ENCODE results near the gene POC1B. TPM values are rescaled to one million over a fixed set of nuclear protein-coding genes. Genes with fewer than 3 reads are reported as not detected.

POC1B gene
- total RNA-seq, 1 donor from 2014 or later: 40.3 TPM

DNA sequence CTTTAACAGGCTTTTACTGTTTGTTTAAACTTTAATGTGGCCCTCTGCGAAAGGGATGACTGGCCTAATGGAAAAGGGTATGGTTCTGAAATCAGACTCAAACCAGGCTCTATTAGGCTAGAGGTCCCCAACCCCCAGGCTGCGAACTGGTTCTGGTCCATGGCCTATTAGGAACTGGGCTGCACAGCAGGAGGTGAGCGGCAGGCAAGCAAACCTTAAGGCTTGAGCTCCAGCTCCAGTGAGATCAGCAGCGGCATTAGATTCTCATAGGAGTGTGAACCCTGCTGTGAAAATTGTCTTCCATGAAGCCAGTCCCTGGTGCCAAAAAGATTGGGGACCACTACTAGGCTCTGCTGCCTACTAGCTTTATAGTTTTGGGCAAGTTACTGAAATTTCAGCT lies 12.3 kb downstream of the POC1B start:
- no peak overlapping the region for H3K4me3 Mint-ChIP-seq
- no peak overlapping the region for H3K27ac ChIP-seq
- no peaks in the 10 kb centered on the region for H3K9me3 Mint-ChIP-seq
- H3K9me3 ChIP-seq (ENCODE audit: low read depth): no peaks in the 10 kb centered on the region
- peaks cover 4% of the 10 kb centered on the region for H3K4me1 ChIP-seq
- no peak for DNase-seq (ENCODE audit: low spot score)
- no peaks in the 10 kb centered on the region for H3K4me1 Mint-ChIP-seq
- H3K27ac Mint-ChIP-seq: no peak overlapping the region
- no peak overlapping the region for H3K4me3 ChIP-seq
- H3K27me3 ChIP-seq: no peaks in the 10 kb centered on the region
- no peaks in the 10 kb centered on the region for H3K79me2 ChIP-seq (ENCODE audit: low read depth)
- no peaks in the 10 kb centered on the region for H3F3A ChIP-seq (ENCODE audit: low read depth)
- TF ChIP-seq, protein P1, sequence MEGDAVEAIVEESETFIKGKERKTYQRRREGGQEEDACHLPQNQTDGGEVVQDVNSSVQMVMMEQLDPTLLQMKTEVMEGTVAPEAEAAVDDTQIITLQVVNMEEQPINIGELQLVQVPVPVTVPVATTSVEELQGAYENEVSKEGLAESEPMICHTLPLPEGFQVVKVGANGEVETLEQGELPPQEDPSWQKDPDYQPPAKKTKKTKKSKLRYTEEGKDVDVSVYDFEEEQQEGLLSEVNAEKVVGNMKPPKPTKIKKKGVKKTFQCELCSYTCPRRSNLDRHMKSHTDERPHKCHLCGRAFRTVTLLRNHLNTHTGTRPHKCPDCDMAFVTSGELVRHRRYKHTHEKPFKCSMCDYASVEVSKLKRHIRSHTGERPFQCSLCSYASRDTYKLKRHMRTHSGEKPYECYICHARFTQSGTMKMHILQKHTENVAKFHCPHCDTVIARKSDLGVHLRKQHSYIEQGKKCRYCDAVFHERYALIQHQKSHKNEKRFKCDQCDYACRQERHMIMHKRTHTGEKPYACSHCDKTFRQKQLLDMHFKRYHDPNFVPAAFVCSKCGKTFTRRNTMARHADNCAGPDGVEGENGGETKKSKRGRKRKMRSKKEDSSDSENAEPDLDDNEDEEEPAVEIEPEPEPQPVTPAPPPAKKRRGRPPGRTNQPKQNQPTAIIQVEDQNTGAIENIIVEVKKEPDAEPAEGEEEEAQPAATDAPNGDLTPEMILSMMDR (IDR thresholded peaks at IDR 0.05): no peak
- TF ChIP-seq EZH2phosphoT487 (IDR thresholded peaks at IDR 0.05): no peak
- no peak for TF ChIP-seq EZH2 (IDR thresholded peaks at IDR 0.05)
- H3K27me3 Mint-ChIP-seq (ENCODE audit: insufficient read depth, low read depth): no peaks in the 10 kb centered on the region
- H3K4me2 ChIP-seq: no peak overlapping the region
- no peaks in the 10 kb centered on the region for H3K36me3 ChIP-seq
- peaks cover 1% of the 10 kb centered on the region for H3K36me3 Mint-ChIP-seq
- H3K9ac ChIP-seq: no peak overlapping the region
- H4K20me1 ChIP-seq (ENCODE audit: low read depth): no peaks in the 10 kb centered on the region
- no peak overlapping the region for H2AFZ ChIP-seq (replicated peaks)

DNA sequence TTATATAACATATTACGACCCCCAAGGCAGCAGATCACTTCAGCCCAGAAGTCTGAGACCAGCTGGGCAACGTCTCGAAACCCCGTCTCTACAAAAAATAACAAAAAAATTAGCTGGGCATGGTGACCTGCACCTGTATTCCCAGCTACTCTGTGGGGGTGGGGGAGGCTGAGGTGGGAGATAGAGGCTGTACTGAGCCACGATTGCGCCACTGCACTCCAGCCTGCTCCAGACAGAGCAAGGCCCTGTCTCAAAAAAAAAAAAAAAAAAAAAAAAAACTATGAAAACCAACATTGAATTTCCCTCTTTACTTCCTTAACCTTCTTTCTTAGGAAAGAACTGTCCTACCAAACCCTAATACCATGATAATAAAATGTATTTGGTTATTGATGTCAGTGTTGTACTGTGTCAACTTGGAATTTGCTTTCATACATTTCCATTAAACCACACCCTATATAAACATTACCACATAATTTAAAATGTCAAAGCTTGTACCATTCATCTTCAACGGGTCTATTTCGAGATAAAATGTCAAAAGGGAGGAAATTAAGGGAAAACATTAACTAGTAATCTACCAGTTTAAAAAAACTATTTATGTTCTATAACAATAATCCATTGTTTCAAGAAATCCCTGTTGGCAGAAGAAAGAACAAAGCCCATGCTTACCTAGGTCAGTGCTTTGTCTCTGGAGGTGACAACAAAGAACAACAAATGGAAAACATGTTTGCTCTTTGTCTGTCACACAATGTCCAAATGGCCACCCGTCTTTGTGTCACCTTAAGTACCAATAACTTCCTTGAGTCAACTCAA lies 18.6 kb downstream of the POC1B start:
- H3K9me3 Mint-ChIP-seq: peaks cover 6% of the 10 kb centered on the region
- no peak overlapping the region for H3K27ac Mint-ChIP-seq

DNA sequence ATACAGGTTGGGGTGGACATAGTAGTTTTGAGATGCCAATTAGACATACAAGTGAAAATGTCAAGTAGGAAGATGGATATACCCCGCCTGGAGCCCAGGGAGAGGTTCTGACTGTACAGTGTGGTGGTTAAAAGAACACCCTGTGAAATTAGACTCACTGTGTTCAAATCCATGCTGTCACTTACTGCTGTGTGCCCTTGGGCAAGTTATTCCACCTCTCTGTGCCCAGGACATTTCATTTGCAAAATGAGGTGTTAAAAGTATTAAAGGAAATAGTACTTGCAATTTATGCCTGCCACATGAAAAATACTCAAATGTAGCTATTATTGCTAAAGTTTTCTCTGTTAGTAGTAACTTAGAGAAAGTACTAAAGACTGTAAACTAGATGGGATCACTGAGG lies 19.8 kb downstream of the POC1B start:
- H3K4me1 Mint-ChIP-seq: no peaks in the 10 kb centered on the region
- H3K27me3 Mint-ChIP-seq (ENCODE audit: insufficient read depth, low read depth): peaks cover 2% of the 10 kb centered on the region
- Histone ChIP-seq H4K20me1 (ENCODE audit: low read depth) (no peaks in the 10 kb centered on the region), H3K4me3 (no peak overlapping the region), H2AFZ (replicated peaks) (no peak overlapping the region), H3K27ac (no peak overlapping the region), H3K4me1 (peaks cover 9% of the 10 kb centered on the region), H3K79me2 (ENCODE audit: low read depth) (no peaks in the 10 kb centered on the region), H3K4me2 (no peak overlapping the region), H3K9ac (no peak overlapping the region), H3F3A (ENCODE audit: low read depth) (no peaks in the 10 kb centered on the region), H3K36me3 (no peaks in the 10 kb centered on the region), H3K9me3 (ENCODE audit: low read depth) (no peaks in the 10 kb centered on the region), H3K27me3 (no peaks in the 10 kb centered on the region)
- no peak overlapping the region for H3K27ac Mint-ChIP-seq
- H3K9me3 Mint-ChIP-seq: peaks cover 8% of the 10 kb centered on the region
- no peak overlapping the region for H3K4me3 Mint-ChIP-seq
- DNase-seq (ENCODE audit: low spot score): no peak
- no peak for TF ChIP-seq EZH2 (IDR thresholded peaks at IDR 0.05)
- no peak for TF ChIP-seq EZH2phosphoT487 (IDR thresholded peaks at IDR 0.05)
- TF ChIP-seq, protein P1 (IDR thresholded peaks at IDR 0.05): no peak
- H3K36me3 Mint-ChIP-seq: peaks cover 9% of the 10 kb centered on the region

More for the DNA sequence above, 18.6 kb downstream of the POC1B start:
- Mint-ChIP-seq H3K4me3 (no peak overlapping the region), H3K27me3 (ENCODE audit: insufficient read depth, low read depth) (peaks cover 2% of the 10 kb centered on the region), H3K4me1 (no peaks in the 10 kb centered on the region), H3K36me3 (peaks cover 2% of the 10 kb centered on the region)
- H3K4me3 ChIP-seq: no peak overlapping the region
- H3K79me2 ChIP-seq (ENCODE audit: low read depth): no peaks in the 10 kb centered on the region
- no peak overlapping the region for H2AFZ ChIP-seq (replicated peaks)
- DNase-seq (ENCODE audit: low spot score): peak; percentile 10
- no peaks in the 10 kb centered on the region for H3F3A ChIP-seq (ENCODE audit: low read depth)
- H3K4me2 ChIP-seq: no peak overlapping the region
- H3K27me3 ChIP-seq: no peaks in the 10 kb centered on the region
- H3K9ac ChIP-seq: no peak overlapping the region
- TF ChIP-seq, protein P1 (IDR thresholded peaks at IDR 0.05): no peak
- TF ChIP-seq EZH2 (IDR thresholded peaks at IDR 0.05) (no peak), EZH2phosphoT487 (IDR thresholded peaks at IDR 0.05) (no peak)
- H3K27ac ChIP-seq: no peak overlapping the region
- H3K4me1 ChIP-seq: peaks cover 9% of the 10 kb centered on the region
- no peaks in the 10 kb centered on the region for H3K36me3 ChIP-seq
- H3K9me3 ChIP-seq (ENCODE audit: low read depth): no peaks in the 10 kb centered on the region
- no peaks in the 10 kb centered on the region for H4K20me1 ChIP-seq (ENCODE audit: low read depth)
